Endothelial cell of umbilical vein (primary cell): ENCODE results near the gene PIM3. TPM values are rescaled to one million over a fixed set of nuclear protein-coding genes. Genes with fewer than 3 reads are reported as not detected.
"Not testable (repeated sequence)": the region's sequence is repeated elsewhere in the genome, so short reads cannot be mapped to it uniquely, and the experiment has no call there.

Experiments
- BruUV-seq: library from RNA; stranded (reverse); fragments of 400-500 nt; replicated peaks from 2 replicates; lab custom pipeline; 2021; lab: Mats Ljungman, UMichigan
- CTCF ChIA-PET: fragments of 300-600, 350-600 bp; sonication (Branson Sonifier 250); formaldehyde crosslinking; loops from one replicate; lab custom pipeline; 2021; ENCODE audit warnings: antibody characterized with exemption, inconsistent platforms; lab: Charles Lee
- POLR2A ChIA-PET: fragments of 300-600, 350-600 bp; sonication (Branson Sonifier 250); formaldehyde crosslinking; loops from one replicate; lab custom pipeline; 2021; ENCODE audit warnings: antibody characterized with exemption, inconsistent platforms; lab: Charles Lee
- DNase-seq: peaks from one replicate; pipeline ENCODE4 v3.0.0-alpha.2; 2011; ENCODE audit warnings: low read depth, low spot score
- FAIRE-seq: peaks from 2 replicates; lab custom pipeline; 2011; peaks lifted over from hg19 to GRCh38; lab: Jason Lieb, UNC
- H2AFZ ChIP-seq: 2 replicates; pipeline ENCODE4 v1.6.0; 2012; ENCODE audit warnings: low read depth, low read length, control low read depth, inconsistent platforms
- H3K27ac ChIP-seq: 2 replicates; pipeline ENCODE4 v1.5.1; 2011; ENCODE audit warnings: low read depth, mild to moderate bottlenecking, control low read depth, low read length, moderate library complexity; ENCODE audit not compliant: insufficient read depth
- H3K27me3 ChIP-seq, 2 experiments: 2 replicates each; pipeline versions ENCODE4 v1.6.0 to v1.6.1; 2011; ENCODE audit warnings: low read length in 2 of 2, mixed read lengths in 1 of 2; ENCODE audit not compliant: control insufficient read depth in 2 of 2, insufficient read depth in 2 of 2
- H3K36me3 ChIP-seq, 2 experiments: 2 replicates in 1 of 2; 3 replicates in 1 of 2; pipeline ENCODE4 v1.5.1; 2011; ENCODE audit warnings: low read length in 2 of 2, mild to moderate bottlenecking in 1 of 2, moderate library complexity in 1 of 2; ENCODE audit not compliant: control insufficient read depth in 2 of 2, insufficient read depth in 2 of 2; ENCODE audit errors: extremely low read depth in 1 of 2
- H3K4me1 ChIP-seq: 3 replicates; pipeline ENCODE4 v1.5.1; 2011; ENCODE audit warnings: mild to moderate bottlenecking, low read length; ENCODE audit not compliant: control insufficient read depth, insufficient read depth; ENCODE audit errors: extremely low read depth
- H3K4me2 ChIP-seq: 2 replicates; pipeline ENCODE4 v1.6.1; 2011; ENCODE audit warnings: low read length, control low read depth, mixed read lengths; ENCODE audit not compliant: insufficient read depth
- H3K4me3 ChIP-seq, 3 experiments: fragments of 200-600 bp in 1 of 3; sonication (generic), shearing (Covaris generic) in 1 of 3; replicated peaks in 1 of 3; 2 replicates each; pipeline ENCODE4 v1.5.1; 2011 to 2016; ENCODE audit warnings: control low read depth in 3 of 3, low read length in 3 of 3, mild to moderate bottlenecking in 2 of 3, inconsistent platforms in 1 of 3, low read depth in 1 of 3, moderate library complexity in 1 of 3; ENCODE audit not compliant: insufficient read depth in 1 of 3
- H3K79me2 ChIP-seq: 2 replicates; pipeline ENCODE4 v1.6.0; 2012; ENCODE audit warnings: low read length, inconsistent platforms; ENCODE audit not compliant: control insufficient read depth, insufficient read depth
- H3K9ac ChIP-seq: replicated peaks from 2 replicates; pipeline ENCODE3; 2011; ENCODE audit warnings: low read length, control low read depth; ENCODE audit not compliant: insufficient read depth; ENCODE audit errors: extremely low read depth
- H3K9me1 ChIP-seq: replicated peaks from 3 replicates; pipeline ENCODE4 v1.6.0; 2011; ENCODE audit warnings: mild to moderate bottlenecking, low read length; ENCODE audit not compliant: control insufficient read depth, insufficient read depth; ENCODE audit errors: extremely low read depth
- H3K9me3 ChIP-seq: replicated peaks from 2 replicates; pipeline ENCODE4 v1.5.1; 2012; ENCODE audit warnings: low read length, inconsistent platforms; ENCODE audit not compliant: control insufficient read depth, insufficient read depth
- H4K20me1 ChIP-seq: replicated peaks from 2 replicates; pipeline ENCODE3; 2011; ENCODE audit warnings: mild to moderate bottlenecking, low read length; ENCODE audit not compliant: control insufficient read depth, insufficient read depth; ENCODE audit errors: extremely low read depth
- EZH2 ChIP-seq: IDR thresholded peaks from 2 replicates; pipeline ENCODE4 v1.6.1; 2012; ENCODE audit warnings: borderline replicate concordance, low read depth, mild to moderate bottlenecking, moderate library complexity, low read length, inconsistent platforms; ENCODE audit not compliant: severe bottlenecking
- GATA2 ChIP-seq: IDR thresholded peaks from 2 replicates; pipeline ENCODE4 v1.7.0; 2011; ENCODE audit warnings: low read depth, mild to moderate bottlenecking, moderate library complexity, mixed read lengths, low read length; ENCODE audit not compliant: insufficient read length, insufficient read depth
- dilution Hi-C: fragments of 300-500 bp; cut with MboI; formaldehyde crosslinking; loops from one replicate; pipeline ENCODE4 v1.15.0; 2019; ENCODE audit warnings: low sequenced_read_pairs; ENCODE audit not compliant: extremely low pct_ligation_motif_present
- intact Hi-C: fragments of 100-400 bp; cut with micrococcal nuclease; formaldehyde crosslinking; loops from one replicate; pipeline ENCODE4 v1.10.0; 2022
- polyA plus RNA-seq, 4 experiments: library from polyadenylated mRNA; depleted of rRNA in 3 of 4; stranded (reverse) in 3 of 4; unstranded in 1 of 4; fragments of >200 nt; gene quantifications; 2 replicates each; pipeline versions ENCODE4 v1.2.1 to v1.2.3, GENCODE V29; 2011 to 2012; ENCODE audit warnings: missing spikeins in 1 of 4
- total RNA-seq: library from RNA; stranded (reverse); gene quantifications from 2 replicates; pipeline ENCODE4 v1.2.3, GENCODE V29; 2021
- TF ChIP-seq, protein P1 (sequence below), 2 donors: IDR thresholded peaks; 1 replicate in 1 of 2; 2 replicates in 1 of 2; pipeline ENCODE4 v1.5.1; 2011; ENCODE audit warnings: low read length in 2 of 2, mild to moderate bottlenecking in 2 of 2, moderate library complexity in 2 of 2, control low read depth in 1 of 2, inconsistent platforms in 1 of 2, low read depth in 1 of 2; ENCODE audit not compliant: insufficient read depth in 1 of 2; ENCODE audit errors: extremely low read depth in 1 of 2

Gene PIM3
- total and polyA plus RNA-seq, 2 donors (not counting 3 experiments of a cell fraction or from before 2014, with no cell fraction given) = 131 to 185 TPM

GRCh38 chr22:49977578-49977977 is 17.0 kb downstream of the PIM3 start:
- Histone ChIP-seq H3K27me3 (no peaks in the 10 kb centered on the region), H3K9me3 (no peaks in the 10 kb centered on the region), H3K36me3 (no peaks in the 10 kb centered on the region), H3K9me1 (no peaks in the 10 kb centered on the region), H3K27ac (no peak overlapping the region), H3K79me2 (no peaks in the 10 kb centered on the region), H3K4me1 (peaks cover 2% of the 10 kb centered on the region), H2AFZ (no peak overlapping the region), H4K20me1 (no peaks in the 10 kb centered on the region), H3K4me3 (no peak overlapping the region), H3K4me2 (no peak overlapping the region), H3K9ac (no peak overlapping the region)
- DNase-seq = no peak
- ChIA-PET CTCF (interaction anchor here (1.7 kb wide), 1 partner anchor 47 kb away, joined by 5 read pairs; no protein-coding TSS in a partner anchor), POLR2A (no interaction called here)
- FAIRE-seq = no peak
- intact Hi-C loops = loop anchor here (10.0 kb wide), 1 partner anchor 227 kb away; the partner anchor contains the start of gene SELENOO
- BruUV-seq = no TSS peak
- dilution Hi-C loops = no loop called here
- TF ChIP-seq EZH2 = no peak
- TF ChIP-seq, protein P1, sequence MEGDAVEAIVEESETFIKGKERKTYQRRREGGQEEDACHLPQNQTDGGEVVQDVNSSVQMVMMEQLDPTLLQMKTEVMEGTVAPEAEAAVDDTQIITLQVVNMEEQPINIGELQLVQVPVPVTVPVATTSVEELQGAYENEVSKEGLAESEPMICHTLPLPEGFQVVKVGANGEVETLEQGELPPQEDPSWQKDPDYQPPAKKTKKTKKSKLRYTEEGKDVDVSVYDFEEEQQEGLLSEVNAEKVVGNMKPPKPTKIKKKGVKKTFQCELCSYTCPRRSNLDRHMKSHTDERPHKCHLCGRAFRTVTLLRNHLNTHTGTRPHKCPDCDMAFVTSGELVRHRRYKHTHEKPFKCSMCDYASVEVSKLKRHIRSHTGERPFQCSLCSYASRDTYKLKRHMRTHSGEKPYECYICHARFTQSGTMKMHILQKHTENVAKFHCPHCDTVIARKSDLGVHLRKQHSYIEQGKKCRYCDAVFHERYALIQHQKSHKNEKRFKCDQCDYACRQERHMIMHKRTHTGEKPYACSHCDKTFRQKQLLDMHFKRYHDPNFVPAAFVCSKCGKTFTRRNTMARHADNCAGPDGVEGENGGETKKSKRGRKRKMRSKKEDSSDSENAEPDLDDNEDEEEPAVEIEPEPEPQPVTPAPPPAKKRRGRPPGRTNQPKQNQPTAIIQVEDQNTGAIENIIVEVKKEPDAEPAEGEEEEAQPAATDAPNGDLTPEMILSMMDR (IDR thresholded peaks at IDR 0.05; ENCODE audit: extremely low read depth in 1 of 2, insufficient read depth in 1 of 2, low read depth in 1 of 2, low read length in 2 of 2) = no peak

DNA sequence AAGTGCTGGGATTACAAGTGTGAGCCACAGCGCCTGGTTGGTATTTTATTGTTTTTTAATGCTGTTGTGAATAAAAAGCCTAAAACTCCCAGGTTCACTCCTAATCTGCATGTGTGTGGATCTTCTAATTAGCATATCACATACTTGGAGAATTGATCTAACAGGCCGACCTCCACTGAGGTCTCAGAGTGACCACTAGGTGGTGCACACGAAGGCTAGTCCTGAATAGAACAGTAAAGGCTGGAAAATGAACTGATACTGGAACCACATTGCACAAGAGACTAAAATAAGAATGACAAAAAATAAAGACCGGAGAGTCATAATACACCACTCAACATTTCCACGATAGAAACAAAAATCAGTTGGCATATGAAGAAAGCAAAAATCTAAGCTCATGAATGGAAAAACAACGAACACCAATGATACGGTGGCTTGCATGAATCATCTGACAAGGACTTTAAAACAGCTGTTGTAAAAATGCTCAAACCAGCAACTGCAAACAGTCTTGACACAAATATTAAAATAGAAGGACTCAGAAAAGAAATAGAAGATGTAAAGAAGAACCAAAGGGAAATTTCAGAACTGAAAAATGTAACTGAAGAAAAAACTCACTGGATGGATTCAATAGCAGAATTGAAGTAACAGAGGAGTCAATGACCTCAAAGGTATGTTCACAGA is 19.2 kb downstream of the PIM3 start:
- H3K36me3 ChIP-seq = no peaks in the 10 kb centered on the region
- H3K4me2 ChIP-seq = no peak overlapping the region
- no peaks in the 10 kb centered on the region for H3K9me3 ChIP-seq
- no peak overlapping the region for H3K4me3 ChIP-seq
- POLR2A ChIA-PET = no interaction called here
- no peak overlapping the region for H3K27ac ChIP-seq
- no peak overlapping the region for H2AFZ ChIP-seq
- CTCF ChIA-PET = interaction anchor here (0.7 to 2.4 kb wide), 5 partner anchors 9 to 50 kb away, joined by 3 to 14 read pairs (median 3); no protein-coding TSS in a partner anchor
- TF ChIP-seq, protein P1 (IDR thresholded peaks at IDR 0.05; ENCODE audit: extremely low read depth in 1 of 2, insufficient read depth in 1 of 2, low read depth in 1 of 2, low read length in 2 of 2) = peak; percentile 68 to 80
- TF ChIP-seq GATA2 = no peak
- H3K4me1 ChIP-seq = peaks cover 4% of the 10 kb centered on the region
- no peak overlapping the region for H3K9ac ChIP-seq
- peaks cover 7 to 8% of the 10 kb centered on the region in 2 experiments for H3K27me3 ChIP-seq
- BruUV-seq = no TSS peak
- H3K9me1 ChIP-seq = no peaks in the 10 kb centered on the region
- no peaks in the 10 kb centered on the region for H3K79me2 ChIP-seq
- H4K20me1 ChIP-seq = no peaks in the 10 kb centered on the region
- dilution Hi-C loops (no loop called here), intact Hi-C loops (loop anchor here (2.0 to 10.0 kb wide), 2 partner anchors 51 to 225 kb away; partner anchors contain the start of gene SELENOO)
- FAIRE-seq (peak; percentile 87), DNase-seq (peak; percentile 53)

GRCh38 chr22:49981799-49982198 is 21.2 kb downstream of the PIM3 start:
- intact Hi-C loops = not testable (repeated sequence)

More at GRCh38 chr22:49981799-49982198, 21.2 kb downstream of the PIM3 start:
- CTCF ChIA-PET = interaction anchor here (1.1 to 3.1 kb wide), 3 partner anchors 11 to 49 kb away, joined by 3 to 21 read pairs (median 5); no protein-coding TSS in a partner anchor
- H3K4me1 ChIP-seq, H3K9me1 ChIP-seq, H2AFZ ChIP-seq, FAIRE-seq, H3K9me3 ChIP-seq, H3K36me3 ChIP-seq, H4K20me1 ChIP-seq, BruUV-seq, H3K79me2 ChIP-seq, DNase-seq, H3K4me2 ChIP-seq, dilution Hi-C loops, H3K4me3 ChIP-seq, H3K27ac ChIP-seq, H3K9ac ChIP-seq, POLR2A ChIA-PET: not testable (repeated sequence)
- peaks cover 14 to 26% of the 10 kb centered on the region in 2 experiments for H3K27me3 ChIP-seq
